DMS 273 (cell line): ENCODE data around the gene OVCA2.

ENCODE experiments used
- DNase-seq: peaks from one replicate; lab custom pipeline; 2025; ENCODE audit not compliant: unreplicated experiment; lab: John Stamatoyannopoulos, UW

The OVCA2 gene

DNA sequence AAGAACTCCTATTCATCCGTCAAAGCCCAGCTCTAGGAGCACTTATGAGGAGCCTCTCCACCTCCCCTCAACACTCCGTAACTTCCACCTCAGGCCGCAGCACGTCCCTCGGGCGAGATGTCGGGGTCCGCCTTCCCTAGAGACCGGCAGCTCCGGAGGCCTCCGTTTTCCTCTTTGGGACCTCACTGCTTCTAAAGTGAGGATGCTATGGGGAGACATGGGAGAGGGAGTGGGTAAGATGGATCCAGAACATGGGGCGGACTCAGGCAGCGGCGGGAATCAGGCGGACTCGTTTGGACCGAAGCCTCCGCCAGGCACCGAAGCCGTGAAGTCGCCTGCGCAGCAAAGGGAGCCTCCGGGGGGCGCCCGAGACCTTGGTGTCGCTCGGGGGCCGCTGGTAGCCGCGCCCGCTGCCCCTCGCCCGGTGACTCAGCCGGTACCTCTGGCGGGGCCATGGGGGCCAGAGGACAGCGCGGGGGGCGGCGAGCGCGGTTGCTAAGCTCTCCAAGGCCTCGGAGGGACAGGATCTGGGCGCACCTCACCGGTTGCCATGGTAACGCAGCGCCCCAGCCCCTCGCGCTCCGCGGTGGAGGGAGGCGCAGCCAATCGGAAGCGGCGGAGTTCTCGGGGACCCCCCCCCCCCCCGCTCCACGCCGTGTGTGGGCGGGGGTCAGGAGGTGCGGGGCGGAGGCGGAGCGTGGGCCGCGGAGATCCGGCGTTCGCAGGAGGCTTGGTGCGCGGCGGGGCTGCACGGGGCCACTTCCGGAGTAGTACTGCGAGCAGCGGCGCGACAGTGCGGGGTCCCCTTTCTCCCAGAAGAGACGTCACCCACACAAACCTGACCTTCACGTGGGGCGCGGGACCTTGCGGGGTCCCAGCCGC is 11.8 kb downstream of the OVCA2 start:
- peak; percentile 82 for DNase-seq

DNA sequence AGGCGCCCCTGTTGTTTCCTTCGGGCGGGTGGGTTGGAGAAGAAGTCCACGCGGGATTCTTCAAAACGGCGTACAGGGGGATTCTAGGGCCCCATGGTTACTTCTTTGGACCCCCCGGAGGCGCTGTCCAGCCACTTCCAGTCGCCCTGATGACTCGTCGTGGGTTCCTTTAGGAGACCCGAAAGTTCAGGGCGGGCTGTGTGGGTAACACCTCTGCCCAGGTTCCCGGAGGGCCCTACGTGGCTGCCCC is 12.4 kb downstream of the OVCA2 start:
- DNase-seq: no peak

DNA sequence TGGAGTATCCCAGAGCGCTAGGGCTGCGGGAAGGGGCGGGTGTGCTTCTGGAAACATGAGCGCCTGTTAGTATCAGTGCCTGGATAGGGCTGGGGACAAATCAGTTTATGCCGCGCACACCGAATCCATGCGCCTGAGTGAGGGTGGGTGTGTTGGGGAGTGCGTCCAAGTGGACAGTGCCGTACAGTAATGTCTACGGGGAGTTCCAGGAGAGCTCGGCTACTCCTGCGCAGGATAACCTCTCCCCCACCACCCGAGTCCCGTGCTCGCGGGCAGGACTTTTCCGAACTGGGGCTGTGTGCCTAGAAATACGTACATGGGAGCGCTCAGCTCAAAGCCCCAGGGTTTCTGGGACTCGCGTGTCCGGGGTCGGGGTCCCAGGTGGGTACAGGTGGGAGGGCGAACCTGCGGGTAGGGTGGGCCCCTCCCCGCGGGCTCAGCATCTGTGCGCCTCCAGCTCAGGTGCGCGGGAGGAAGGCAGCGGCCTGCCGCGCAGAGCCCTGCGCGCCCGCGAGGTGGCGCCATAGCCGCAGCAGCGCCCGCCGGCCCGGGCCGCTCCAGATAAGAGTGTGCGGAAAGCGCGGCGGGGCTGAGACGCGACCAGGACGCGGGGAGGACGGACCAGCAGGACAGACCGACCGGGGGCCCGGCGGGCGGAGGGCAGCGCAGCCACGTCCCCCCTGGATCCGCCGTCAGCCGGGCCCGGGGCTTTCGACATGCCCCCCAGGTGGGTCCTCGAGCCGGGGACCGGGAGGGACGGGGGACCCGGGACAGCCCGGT is 12.9 kb downstream of the OVCA2 start, which contains the start of gene HIC1:
TSS of gene HIC1 (plus strand) at position 592 of the 780 bp plus-strand sequence. CDS start 1,588 bp downstream, outside the sequence.
- DNase-seq: peak; percentile 86

DNA sequence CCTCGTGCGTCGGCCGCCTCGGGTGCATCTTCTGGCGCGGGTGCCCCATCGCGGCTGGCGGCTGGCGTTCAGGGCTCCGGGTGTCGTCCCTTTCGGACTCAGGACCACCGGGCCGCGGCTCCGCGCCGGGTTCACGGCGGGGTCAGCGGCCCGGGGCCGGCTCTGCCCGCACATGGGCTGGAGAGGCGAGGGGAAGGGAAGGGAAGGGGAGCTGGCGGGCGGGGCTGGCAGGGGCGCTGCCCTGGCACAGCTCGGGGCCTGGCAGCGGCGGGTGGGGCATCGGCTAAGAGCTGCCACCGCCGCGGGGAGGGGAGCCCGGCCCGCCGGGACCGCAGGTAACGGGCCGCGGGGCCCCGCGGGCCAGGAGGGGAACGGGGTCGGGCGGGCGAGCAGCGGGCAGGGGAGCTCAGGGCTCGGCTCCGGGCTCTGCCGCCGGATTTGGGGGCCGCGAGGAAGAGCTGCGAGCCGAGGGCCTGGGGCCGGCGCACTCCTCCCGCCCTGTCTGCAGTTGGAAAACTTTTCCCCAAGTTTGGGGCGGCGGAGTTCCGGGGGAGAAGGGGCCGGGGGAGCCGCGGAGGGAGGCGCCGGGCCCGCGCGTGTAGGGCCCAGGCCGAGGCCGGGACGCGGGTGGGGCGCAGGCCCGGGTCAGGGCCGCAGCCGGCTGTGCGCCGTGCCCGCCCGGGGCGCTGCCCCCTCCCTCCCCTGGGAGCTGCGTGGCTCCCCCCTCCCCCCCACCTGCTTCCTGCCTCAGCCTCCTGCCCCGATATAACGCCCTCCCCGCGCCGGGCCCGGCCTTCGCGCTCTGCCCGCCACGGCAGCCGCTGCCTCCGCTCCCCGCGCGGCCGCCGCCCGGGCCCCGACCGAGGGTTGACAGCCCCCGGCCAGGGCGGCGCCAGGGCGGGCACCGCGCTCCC is 13.7 kb downstream of the OVCA2 start:
- DNase-seq: peak; percentile 61

DNA sequence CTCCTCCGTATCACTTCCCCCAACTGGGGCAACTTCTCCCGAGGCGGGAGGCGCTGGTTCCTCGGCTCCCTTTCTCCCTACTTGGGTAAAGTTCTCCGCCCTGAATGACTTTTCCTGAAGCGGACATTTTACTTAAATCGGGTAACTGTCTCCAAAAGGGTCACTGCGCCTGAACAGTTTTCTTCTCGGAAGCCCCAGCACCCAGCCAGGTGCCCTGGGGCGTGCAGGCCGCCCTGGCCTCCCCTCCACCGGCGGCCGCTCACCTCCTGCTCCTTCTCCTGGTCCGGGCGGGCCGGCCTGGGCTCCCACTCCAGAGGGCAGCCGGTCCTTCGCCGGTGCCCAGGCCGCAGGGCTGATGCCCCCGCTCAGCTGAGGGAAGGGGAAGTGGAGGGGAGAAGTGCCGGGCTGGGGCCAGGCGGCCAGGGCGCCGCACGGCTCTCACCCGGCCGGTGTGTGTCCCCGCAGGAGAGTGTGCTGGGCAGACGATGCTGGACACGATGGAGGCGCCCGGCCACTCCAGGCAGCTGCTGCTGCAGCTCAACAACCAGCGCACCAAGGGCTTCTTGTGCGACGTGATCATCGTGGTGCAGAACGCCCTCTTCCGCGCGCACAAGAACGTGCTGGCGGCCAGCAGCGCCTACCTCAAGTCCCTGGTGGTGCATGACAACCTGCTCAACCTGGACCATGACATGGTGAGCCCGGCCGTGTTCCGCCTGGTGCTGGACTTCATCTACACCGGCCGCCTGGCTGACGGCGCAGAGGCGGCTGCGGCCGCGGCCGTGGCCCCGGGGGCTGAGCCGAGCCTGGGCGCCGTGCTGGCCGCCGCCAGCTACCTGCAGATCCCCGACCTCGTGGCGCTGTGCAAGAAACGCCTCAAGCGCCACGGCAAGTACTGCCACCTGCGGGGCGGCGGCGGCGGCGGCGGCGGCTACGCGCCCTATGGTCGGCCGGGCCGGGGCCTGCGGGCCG is 14.7 kb downstream of the OVCA2 start:
- DNase-seq: no peak

DNA sequence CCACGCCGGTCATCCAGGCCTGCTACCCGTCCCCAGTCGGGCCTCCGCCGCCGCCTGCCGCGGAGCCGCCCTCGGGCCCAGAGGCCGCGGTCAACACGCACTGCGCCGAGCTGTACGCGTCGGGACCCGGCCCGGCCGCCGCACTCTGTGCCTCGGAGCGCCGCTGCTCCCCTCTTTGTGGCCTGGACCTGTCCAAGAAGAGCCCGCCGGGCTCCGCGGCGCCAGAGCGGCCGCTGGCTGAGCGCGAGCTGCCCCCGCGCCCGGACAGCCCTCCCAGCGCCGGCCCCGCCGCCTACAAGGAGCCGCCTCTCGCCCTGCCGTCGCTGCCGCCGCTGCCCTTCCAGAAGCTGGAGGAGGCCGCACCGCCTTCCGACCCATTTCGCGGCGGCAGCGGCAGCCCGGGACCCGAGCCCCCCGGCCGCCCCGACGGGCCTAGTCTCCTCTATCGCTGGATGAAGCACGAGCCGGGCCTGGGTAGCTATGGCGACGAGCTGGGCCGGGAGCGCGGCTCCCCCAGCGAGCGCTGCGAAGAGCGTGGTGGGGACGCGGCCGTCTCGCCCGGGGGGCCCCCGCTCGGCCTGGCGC is 15.4 kb downstream of the OVCA2 start:
- DNase-seq: no peak

DNA sequence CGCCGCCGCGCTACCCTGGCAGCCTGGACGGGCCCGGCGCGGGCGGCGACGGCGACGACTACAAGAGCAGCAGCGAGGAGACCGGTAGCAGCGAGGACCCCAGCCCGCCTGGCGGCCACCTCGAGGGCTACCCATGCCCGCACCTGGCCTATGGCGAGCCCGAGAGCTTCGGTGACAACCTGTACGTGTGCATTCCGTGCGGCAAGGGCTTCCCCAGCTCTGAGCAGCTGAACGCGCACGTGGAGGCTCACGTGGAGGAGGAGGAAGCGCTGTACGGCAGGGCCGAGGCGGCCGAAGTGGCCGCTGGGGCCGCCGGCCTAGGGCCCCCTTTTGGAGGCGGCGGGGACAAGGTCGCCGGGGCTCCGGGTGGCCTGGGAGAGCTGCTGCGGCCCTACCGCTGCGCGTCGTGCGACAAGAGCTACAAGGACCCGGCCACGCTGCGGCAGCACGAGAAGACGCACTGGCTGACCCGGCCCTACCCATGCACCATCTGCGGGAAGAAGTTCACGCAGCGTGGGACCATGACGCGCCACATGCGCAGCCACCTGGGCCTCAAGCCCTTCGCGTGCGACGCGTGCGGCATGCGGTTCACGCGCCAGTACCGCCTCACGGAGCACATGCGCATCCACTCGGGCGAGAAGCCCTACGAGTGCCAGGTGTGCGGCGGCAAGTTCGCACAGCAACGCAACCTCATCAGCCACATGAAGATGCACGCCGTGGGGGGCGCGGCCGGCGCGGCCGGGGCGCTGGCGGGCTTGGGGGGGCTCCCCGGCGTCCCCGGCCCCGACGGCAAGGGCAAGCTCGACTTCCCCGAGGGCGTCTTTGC is 16.2 kb downstream of the OVCA2 start:
- no peak for DNase-seq

DNA sequence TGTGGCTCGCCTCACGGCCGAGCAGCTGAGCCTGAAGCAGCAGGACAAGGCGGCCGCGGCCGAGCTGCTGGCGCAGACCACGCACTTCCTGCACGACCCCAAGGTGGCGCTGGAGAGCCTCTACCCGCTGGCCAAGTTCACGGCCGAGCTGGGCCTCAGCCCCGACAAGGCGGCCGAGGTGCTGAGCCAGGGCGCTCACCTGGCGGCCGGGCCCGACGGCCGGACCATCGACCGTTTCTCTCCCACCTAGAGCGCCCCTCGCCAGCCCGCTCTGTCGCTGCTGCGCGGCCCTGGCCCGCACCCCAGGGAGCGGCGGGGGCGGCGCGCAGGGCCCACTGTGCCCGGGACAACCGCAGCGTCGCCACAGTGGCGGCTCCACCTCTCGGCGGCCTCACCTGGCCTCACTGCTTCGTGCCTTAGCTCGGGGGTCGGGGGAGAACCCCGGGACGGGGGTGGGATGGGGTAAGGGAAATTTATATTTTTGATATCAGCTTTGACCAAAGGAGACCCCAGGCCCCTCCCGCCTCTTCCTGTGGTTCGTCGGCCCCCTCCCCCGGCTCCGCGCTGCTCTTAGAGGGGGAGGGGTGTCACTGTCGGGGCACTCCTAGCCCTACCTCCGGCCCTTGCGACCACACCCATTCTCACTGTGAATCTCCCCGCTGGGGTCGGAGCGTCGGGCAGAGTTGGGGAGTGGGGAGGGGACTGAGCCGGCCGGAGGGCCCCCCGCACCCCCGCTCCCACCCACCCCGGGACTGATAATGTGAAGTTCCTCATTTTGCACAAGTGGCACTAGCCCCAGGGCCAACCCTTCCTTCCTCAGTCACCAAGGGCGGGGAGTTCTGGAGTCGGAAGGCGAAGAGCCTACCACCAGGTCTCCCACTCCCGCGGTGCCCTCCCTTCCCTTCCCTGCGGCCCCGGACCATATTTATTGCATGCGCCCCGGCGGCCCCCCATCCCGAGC is 17.0 kb downstream of the OVCA2 start:
- DNase-seq: no peak

DNA sequence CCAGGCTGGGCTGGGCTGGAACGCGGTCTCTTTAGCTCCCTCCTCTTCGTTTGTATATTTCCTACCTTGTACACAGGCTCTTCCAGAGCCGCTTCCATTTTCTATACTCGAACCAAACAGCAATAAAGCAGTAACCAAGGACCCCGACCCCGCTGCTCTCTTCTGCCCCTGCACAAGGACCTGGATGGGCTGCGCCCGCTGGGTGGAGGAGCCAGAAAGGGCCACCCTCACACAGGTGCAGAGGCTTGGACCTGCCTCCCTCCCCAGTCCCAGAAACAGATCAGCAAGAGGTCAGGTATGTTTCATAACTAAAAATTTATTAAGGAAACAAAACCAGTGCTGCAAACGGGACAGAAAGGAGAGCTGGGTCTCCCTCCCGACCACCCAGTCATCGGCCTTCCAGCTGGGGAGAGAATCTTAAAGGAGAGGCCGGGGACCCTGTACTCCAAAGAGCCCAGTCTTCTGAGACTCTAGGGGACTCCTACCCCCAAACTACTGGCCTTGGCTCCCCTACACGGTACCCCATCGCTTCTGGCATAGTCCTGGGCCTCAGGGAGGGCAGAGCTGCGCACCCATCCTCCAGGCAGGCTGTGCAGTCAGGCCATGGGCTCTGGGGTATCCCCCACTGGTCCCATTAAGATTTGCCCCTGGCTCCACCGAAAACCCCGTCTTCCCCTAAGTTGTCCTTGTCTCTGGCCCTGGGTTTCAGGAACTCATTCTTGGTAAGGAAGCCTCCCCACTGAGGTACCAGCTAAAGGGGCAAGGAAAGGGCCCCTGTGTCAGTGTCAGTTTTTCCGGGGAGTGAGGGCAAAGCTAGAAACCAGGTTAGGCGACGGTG is 17.9 kb downstream of the OVCA2 start:
- no peak for DNase-seq

DNA sequence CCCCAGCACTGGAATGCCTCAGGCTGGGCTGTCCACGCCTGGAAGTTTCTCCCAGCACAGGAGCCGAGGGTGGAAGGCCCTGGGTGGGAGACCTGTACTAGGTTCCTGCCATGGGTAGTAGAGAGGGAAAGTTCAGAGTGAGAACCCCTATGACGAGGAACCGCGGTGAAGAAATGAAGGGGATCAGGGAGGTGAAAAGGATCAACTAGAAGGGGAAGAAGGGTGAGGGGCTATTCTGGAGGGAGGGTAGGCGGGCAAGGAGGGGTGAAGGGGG is 18.5 kb downstream of the OVCA2 start:
- DNase-seq: no peak

DNA sequence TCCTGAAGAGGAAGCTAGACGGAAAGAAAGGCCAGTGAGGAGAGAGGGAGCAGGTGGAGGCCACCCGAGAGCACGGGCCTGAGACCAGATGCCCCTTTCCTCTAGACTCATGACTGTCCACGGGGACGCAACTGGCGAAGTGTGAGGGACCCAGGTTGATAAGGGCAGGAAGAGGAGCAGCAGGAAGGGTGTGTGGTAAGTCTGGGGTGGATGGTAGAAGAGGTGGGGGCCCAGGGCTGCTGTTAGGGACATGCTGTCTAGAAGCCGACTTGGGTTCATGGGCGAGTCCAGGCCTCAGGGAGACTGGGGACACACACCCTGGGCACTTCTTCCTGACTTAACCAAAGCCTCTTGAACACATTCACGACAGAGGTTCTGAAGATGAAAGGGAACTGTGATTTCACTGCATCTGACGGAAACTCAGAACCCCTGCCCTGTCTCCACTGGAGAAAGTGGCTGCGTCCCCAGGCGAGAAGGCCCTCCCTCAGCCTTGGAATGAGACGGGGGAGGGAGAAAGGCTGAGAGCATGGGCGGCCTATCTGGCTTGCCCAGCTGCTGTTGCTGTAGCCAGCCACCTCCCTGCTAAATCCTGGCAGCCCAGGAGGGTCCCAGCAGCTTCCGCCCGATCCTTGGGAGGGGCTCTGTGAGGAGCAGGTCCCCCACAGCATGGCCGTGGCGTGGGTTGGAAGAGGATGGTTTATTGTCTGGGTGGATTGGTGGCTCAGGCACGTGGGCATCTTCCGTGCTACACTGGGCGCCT is 19.0 kb downstream of the OVCA2 start:
- no peak for DNase-seq

DNA sequence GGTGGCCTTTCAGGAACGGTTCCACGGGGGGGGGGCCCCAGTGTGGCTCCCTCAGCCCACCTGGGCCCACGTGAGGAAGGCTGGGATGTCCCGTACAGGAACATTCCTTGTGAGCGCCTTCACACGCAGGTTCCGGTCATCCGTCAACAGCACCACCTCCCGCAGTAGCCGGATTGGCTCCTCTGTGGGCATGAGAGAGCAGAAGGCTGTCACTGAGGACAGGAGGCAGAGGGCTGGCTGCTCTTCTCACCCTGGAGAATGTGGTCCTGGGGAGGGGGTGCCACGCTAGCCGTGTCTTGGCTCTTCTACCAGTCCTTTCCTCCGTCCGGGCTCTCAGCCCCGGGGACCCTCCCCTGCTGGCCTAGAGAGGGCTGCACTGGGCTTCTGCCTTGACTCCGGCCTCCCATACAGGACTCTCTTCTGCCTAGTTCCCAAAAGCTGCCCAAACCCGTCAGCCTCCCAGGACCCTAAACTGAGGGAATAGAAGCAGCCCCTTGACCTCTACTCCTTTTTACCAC is 19.7 kb downstream of the OVCA2 start:
- DNase-seq: no peak

DNA sequence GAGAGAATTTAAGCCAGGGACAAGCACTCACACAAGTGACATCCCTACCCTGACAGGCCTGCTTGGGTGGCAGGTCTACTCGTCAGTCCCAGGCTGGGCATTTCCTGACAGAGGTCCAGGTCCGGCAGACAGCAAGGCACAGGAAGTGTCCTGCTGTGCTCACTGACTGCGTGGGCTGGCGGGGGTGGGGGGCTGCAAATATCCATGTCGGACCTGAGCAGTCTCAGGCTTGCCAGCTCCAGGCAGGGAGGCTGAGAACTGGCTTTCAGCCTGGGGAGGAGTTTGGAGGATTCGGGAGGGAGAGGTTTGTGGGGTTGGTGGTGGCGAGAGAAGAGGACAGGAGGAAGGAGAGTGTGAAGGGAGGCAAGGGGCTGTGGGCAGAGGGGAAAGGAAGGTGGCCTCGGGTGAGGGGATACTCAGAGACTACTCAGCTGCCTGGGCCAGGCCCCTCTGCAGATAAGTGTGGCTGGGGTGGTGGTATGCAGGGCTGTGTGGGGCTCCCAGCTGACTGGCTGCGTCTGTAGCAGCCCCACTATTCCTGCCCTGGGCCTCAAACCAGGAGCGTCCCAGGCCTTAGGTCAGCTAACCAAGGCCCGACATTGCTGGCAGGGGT is 20.9 kb downstream of the OVCA2 start:
- DNase-seq: no peak

DNA sequence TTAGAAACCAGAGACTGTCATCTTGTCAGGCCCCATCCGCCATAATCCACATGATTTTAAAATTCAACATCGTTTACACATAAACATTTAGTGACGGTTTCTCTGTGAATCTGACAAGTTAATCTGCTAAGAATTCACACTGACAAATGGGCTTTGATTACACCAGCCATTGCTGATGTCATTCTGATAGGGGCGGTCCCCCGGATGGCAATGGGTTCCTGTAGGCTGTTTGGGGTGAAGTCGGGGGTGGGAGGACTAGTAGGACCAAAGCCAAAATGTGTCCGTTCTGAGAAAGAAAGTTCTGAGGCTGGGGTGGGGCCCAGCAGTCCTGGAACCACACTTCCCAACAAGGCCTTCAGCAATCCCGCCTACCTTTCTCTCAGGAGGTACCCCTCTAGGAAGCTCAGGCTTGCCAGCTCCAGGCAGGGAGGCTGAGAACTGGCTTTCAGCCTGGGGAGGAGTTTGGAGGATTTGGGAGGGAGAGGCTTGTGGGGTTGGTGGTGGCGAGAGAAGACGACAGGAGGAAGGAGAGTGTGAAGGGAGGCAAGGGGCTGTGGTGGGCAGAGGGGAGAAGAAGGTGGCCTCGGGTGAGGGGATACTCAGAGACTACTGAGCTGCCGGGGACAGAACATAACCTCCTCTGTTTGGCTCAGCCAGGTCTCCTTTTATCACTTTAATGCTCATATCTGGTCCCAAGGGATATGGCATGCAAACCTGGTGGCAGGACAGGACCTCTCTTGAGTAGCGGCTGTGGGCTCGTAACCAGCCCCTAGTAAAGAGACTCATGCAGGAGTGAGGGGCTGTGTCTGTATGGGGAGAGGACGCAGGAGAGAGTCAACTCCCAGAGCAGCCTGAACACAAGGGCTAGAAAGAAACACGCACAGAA is 21.7 kb downstream of the OVCA2 start:
- DNase-seq: no peak

DNA sequence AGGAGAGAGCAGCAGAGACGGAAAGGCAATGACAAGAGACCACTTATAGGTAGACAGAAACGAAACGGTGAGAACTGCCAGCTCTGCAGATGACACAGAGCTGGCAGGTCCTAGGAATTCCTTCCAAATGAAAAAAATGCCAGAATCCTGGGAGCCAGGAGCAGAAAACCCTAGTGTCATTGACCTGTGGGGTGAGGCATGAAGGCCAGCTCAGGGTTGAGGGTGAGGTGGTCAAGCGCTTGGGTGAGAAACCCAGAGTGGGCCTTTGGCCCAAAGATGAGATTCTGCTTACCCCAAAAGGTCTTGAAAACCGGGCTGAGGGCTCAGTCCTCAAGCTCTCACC is 22.3 kb downstream of the OVCA2 start:
- no peak for DNase-seq
